ACC112 (cell line): ENCODE measurements around the gene TMEM30A.

Experiments used
- H2AFZ ChIP-seq: fragments of 200-600 bp; sonication (generic); one replicate; pipeline ENCODE4 v1.6.0; 2017; ENCODE audit warnings: antibody characterized with exemption, low read length; ENCODE audit not compliant: unreplicated experiment
- H3K27ac ChIP-seq: fragments of 200-600 bp; sonication (generic); 2 replicates; pipeline ENCODE4 v1.5.1; 2014; ENCODE audit warnings: low read depth, mild to moderate bottlenecking, antibody characterized with exemption, low read length, moderate library complexity
- H3K27me3 ChIP-seq: fragments of 200-600 bp; sonication (generic); 2 replicates; pipeline ENCODE4 v1.6.1; 2014; ENCODE audit warnings: mild to moderate bottlenecking, antibody characterized with exemption, low read length, moderate library complexity, mixed read lengths; ENCODE audit not compliant: insufficient read depth
- H3K36me3 ChIP-seq: fragments of 200-600 bp; sonication (generic); 2 replicates; pipeline ENCODE4 v1.6.1; 2016; ENCODE audit warnings: mild to moderate bottlenecking, antibody characterized with exemption, low read length, moderate library complexity, mixed read lengths; ENCODE audit not compliant: insufficient read depth
- H3K4me1 ChIP-seq: fragments of 200-600 bp; sonication (generic); one replicate; pipeline ENCODE4 v1.6.1; 2016; ENCODE audit warnings: low read length, mixed read lengths; ENCODE audit not compliant: insufficient read depth, unreplicated experiment, control insufficient read depth
- H3K4me3 ChIP-seq: fragments of 200-600 bp; sonication (generic); 2 replicates; pipeline ENCODE4 v1.5.1; 2014; ENCODE audit warnings: mild to moderate bottlenecking, low read depth, low read length
- H3K79me2 ChIP-seq: fragments of 200-600 bp; sonication (generic); one replicate; pipeline ENCODE4 v1.6.0; 2016; ENCODE audit warnings: low read length; ENCODE audit not compliant: control insufficient read depth, unreplicated experiment, insufficient read depth

TMEM30A gene

GRCh38 chr6:75205776-75206575 lies 78.6 kb downstream of the TMEM30A start, which contains the start of gene COL12A1:
COL12A1 (minus strand) TSS chr6:75206053; CDS start chr6:75202792, 3,261 bp downstream.
- H3K79me2 ChIP-seq, result peaks cover 28% of the 10 kb centered on the region
- H3K4me1 ChIP-seq, result peaks cover 21% of the 10 kb centered on the region
- peak within 1 kb of the TSS; percentile 86 for H3K4me3 ChIP-seq
- no peaks in the 10 kb centered on the region for H3K27me3 ChIP-seq
- H3K36me3 ChIP-seq, result no peaks in the 10 kb centered on the region
- H2AFZ ChIP-seq, result peak within 1 kb of the TSS; percentile 58
- peak within 1 kb of the TSS; percentile 58 for H3K27ac ChIP-seq

DNA sequence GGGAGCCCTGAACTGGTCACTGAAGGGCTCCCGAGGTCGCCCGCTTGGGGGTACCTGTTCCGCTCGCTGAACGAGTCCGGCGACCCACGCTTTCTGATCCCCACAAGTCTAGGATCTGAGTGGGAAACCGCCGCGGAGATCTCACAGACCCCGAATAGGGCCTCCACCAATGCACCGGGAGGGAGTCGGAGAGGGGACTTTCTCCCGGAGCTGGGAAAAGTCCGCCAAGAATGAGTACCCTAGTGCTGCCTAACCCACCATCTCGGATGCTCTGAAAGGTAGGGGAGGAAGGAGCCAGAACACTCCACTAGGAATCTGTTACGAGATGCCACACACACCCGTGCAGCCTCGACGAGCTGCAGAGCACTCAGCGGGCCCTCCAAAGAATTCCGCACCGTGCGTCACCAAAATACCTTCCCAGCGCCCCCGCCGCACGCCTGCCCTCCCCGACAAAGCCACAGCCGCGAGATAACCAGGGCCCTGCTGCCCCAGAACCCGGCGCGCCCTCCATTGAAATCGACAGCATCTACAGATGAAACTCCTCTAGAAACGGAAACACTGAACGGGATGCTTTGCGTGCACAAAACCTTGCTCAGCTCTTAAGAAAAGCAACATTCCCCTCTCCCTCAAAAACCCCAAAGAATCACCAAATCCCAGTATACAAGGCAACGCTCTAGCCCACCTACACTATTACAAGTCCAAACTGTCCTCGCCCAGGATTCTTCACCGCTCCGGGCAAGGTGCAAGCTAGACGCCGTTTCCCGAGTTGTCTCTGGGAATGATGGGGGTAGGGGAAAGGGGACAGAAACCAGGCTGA lies 79.4 kb downstream of the TMEM30A start:
- Histone ChIP-seq H3K36me3 (no peaks in the 10 kb centered on the region), H3K4me3 (peak overlapping the region; percentile 86), H3K27me3 (no peaks in the 10 kb centered on the region), H2AFZ (peak overlapping the region; percentile 58), H3K79me2 (peaks cover 29% of the 10 kb centered on the region), H3K27ac (peak overlapping the region; percentile 58), H3K4me1 (peaks cover 23% of the 10 kb centered on the region)

GRCh38 chr6:75204217-75204958 lies 80.2 kb downstream of the TMEM30A start:
- no peaks in the 10 kb centered on the region for H3K36me3 ChIP-seq
- peaks cover 29% of the 10 kb centered on the region for H3K4me1 ChIP-seq
- peak overlapping the region; percentile 95 for H2AFZ ChIP-seq
- no peaks in the 10 kb centered on the region for H3K27me3 ChIP-seq
- peak overlapping the region; percentile 86 for H3K4me3 ChIP-seq
- H3K79me2 ChIP-seq, result peaks cover 37% of the 10 kb centered on the region
- peak overlapping the region; percentile 77 for H3K27ac ChIP-seq

- no peaks in the 10 kb centered on the region for H3K27me3 ChIP-seq
These were observed 80.9 kb downstream of the TMEM30A start for GRCh38 chr6:75203721-75204120.

More at GRCh38 chr6:75203721-75204120, 80.9 kb downstream of the TMEM30A start:
- Histone ChIP-seq H2AFZ (peak overlapping the region; percentile 95), H3K27ac (peak overlapping the region; percentile 77), H3K4me1 (peaks cover 30% of the 10 kb centered on the region), H3K36me3 (no peaks in the 10 kb centered on the region), H3K79me2 (peaks cover 37% of the 10 kb centered on the region), H3K4me3 (peak overlapping the region; percentile 86)
